ENCODE results near the gene CLIC3.

DNA sequence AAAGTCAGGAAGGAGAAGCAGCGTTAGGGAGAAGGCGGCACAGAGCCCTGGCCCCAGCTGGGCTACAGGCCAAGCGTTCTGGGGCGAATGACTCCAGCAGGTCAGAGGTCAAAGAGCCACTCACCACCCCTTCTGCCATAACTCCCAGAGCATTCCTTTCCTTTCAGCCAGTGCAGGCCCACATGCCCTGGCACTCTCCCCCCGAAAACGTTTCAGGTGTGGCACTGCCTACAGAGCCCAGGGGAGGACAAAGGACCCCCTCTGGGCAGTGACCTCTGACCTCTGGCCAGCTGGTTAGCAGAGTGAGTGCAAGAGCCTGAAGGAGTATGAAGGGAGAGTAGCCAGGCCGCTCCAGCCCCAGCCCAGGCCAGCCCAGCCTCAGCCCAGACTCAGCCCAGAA lies 26.8 kb upstream of the CLIC3 start:
- no peak for TF ChIP-seq EZH2 (IDR thresholded peaks at IDR 0.05; ENCODE audit: insufficient read depth, poor library complexity, severe bottlenecking)
- TF ChIP-seq EZH2phosphoT487 (IDR thresholded peaks at IDR 0.05; ENCODE audit: insufficient read depth, low read depth), result no peak
